ENCODE measurements around the gene PIWIL1. TPM values are rescaled to one million over a fixed set of nuclear protein-coding genes. Genes with fewer than 3 reads are reported as not detected.

The PIWIL1 gene
- total and polyA plus RNA-seq, 7 experiments from 2014 or later: not detected

DNA sequence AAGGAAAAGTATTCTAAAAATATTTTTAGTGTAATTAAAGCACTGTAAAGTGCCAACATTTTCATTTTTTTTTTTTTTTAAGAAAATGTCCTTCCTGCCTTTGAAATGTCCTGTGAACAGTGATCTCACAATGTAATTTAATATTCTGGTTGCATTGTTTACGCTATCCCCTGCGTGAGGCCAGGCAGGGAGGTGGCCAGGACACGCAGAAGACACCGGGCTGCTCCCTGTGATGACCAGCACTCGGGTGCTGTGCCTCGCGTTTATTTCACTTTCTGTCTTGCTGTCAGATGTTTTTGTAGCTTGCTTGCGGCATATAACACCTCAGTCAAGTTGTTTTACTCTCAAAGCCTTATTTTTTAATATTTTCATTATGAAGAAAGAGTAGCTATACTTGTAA is 18.5 kb downstream of the PIWIL1 start:
- Histone ChIP-seq H3K27ac (ENCODE audit: low read depth, low read length) (no peak overlapping the region), H3K9me3 (ENCODE audit: control insufficient read depth in 2 of 3, low read length in 3 of 3) (no peaks in the 10 kb centered on the region), H3K27me3 (ENCODE audit: control insufficient read depth in 2 of 2, insufficient read depth in 2 of 2, low read length in 2 of 2) (no peaks in the 10 kb centered on the region), H3K36me3 (ENCODE audit: control insufficient read depth in 2 of 3, insufficient read depth in 3 of 3, low read length in 3 of 3) (no peaks in the 10 kb centered on the region), H3K4me3 (ENCODE audit: low read length) (no peak overlapping the region), H3K4me1 (ENCODE audit: control insufficient read depth in 2 of 2, insufficient read depth in 2 of 2, low read length in 2 of 2) (no peaks in the 10 kb centered on the region)
- ATAC-seq (no peak), DNase-seq (no peak)
- POLR2A ChIA-PET: no interaction called here
- intact Hi-C loops (cut with micrococcal nuclease): no loop called here
- H3K27me3 Mint-ChIP-seq: peaks cover under 1 to 52% (median 41%) of the 10 kb centered on the region in 5 donors
- CTCF ChIA-PET: no interaction called here
- peaks cover 0 to 9% (median 0%) of the 10 kb centered on the region in 7 donors for H3K4me1 Mint-ChIP-seq
- no peak overlapping the region for H3K27ac Mint-ChIP-seq
- H3K36me3 Mint-ChIP-seq: no peaks in the 10 kb centered on the region
- H3K9me3 Mint-ChIP-seq: peaks cover 0 to 9% (median 3%) of the 10 kb centered on the region in 11 donors
- no peak overlapping the region for H3K4me3 Mint-ChIP-seq

DNA sequence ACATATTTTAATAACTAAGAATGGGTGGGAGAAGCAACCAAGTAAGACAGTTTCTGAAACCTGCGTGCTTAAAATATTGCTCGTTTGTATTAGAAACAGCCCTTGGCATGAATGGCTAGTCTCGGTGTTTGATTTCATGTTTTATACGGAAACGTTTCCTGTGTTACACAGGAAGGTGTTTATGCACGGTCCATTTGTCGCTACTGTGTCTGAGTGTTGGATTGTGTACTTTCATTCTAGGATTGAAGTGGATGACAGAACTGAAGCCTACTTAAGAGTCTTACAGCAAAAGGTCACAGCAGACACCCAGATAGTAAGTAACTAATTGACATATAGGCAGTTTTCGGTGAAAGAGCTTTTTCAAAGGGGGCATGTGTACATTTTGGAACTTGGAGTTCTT is 19.6 kb downstream of the PIWIL1 start:
- ChIA-PET POLR2A (no interaction called here), CTCF (no interaction called here)
- peaks cover 0 to 9% (median 2%) of the 10 kb centered on the region in 11 donors for H3K9me3 Mint-ChIP-seq
- ATAC-seq: no peak
- Histone ChIP-seq H3K36me3 (ENCODE audit: control insufficient read depth in 2 of 3, insufficient read depth in 3 of 3, low read length in 3 of 3) (no peaks in the 10 kb centered on the region), H3K4me1 (ENCODE audit: control insufficient read depth in 2 of 2, insufficient read depth in 2 of 2, low read length in 2 of 2) (no peaks in the 10 kb centered on the region), H3K9me3 (ENCODE audit: control insufficient read depth in 2 of 3, low read length in 3 of 3) (no peaks in the 10 kb centered on the region), H3K27me3 (ENCODE audit: control insufficient read depth in 2 of 2, insufficient read depth in 2 of 2, low read length in 2 of 2) (no peaks in the 10 kb centered on the region), H3K27ac (ENCODE audit: low read depth, low read length) (no peak overlapping the region), H3K4me3 (ENCODE audit: low read length) (no peak overlapping the region)
- H3K4me3 Mint-ChIP-seq: no peak overlapping the region
- peaks cover 2 to 52% (median 35%) of the 10 kb centered on the region in 5 donors for H3K27me3 Mint-ChIP-seq
- no peaks in the 10 kb centered on the region for H3K36me3 Mint-ChIP-seq
- peaks cover 0 to 9% (median 0%) of the 10 kb centered on the region in 7 donors for H3K4me1 Mint-ChIP-seq
- no peak for DNase-seq
- intact Hi-C loops (cut with micrococcal nuclease): no loop called here
- no peak overlapping the region for H3K27ac Mint-ChIP-seq

DNA sequence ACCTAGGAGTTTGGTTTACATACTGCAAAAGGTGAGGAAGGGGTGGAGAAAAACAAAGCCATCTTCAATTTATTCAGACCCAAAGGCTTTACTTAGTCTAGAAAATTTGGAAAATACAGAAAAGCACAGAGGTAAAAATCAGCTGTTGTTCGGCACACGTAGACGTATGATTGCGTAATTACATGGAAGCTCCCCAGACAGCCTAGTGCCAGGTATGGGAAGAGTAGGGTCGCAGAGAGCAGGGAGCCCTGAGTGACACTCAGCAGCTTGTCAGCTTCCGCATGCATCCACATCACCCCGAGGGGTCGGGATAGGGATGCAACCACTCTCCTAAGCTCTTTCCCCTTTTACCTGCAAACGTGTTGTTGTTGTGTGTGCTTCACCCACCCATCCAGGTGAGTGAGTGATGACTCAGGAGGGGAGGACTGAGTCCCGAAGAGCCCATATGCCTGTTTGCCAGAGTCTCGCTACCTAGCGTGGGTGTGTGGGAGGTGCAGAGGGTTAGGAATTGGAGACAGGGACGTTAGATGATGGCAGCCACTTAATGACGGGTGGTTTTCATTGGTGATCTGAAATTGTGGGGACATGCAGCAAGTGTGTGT is 20.1 kb downstream of the PIWIL1 start:
- Mint-ChIP-seq H3K27me3 (peaks cover 2 to 52% (median 35%) of the 10 kb centered on the region in 5 donors), H3K36me3 (no peaks in the 10 kb centered on the region), H3K9me3 (peaks cover 0 to 5% (median 2%) of the 10 kb centered on the region in 11 donors), H3K4me3 (no peak overlapping the region), H3K27ac (no peak overlapping the region), H3K4me1 (peaks cover 0 to 6% (median 0%) of the 10 kb centered on the region in 7 donors)
- CTCF ChIA-PET: no interaction called here
- ATAC-seq (no peak), DNase-seq (no peak)
- intact Hi-C loops (cut with micrococcal nuclease): no loop called here
- Histone ChIP-seq H3K27me3 (ENCODE audit: control insufficient read depth in 2 of 2, insufficient read depth in 2 of 2, low read length in 2 of 2) (no peaks in the 10 kb centered on the region), H3K4me3 (ENCODE audit: low read length) (no peak overlapping the region), H3K4me1 (ENCODE audit: control insufficient read depth in 2 of 2, insufficient read depth in 2 of 2, low read length in 2 of 2) (no peaks in the 10 kb centered on the region), H3K9me3 (ENCODE audit: control insufficient read depth in 2 of 3, low read length in 3 of 3) (no peaks in the 10 kb centered on the region), H3K36me3 (ENCODE audit: control insufficient read depth in 2 of 3, insufficient read depth in 3 of 3, low read length in 3 of 3) (no peaks in the 10 kb centered on the region), H3K27ac (ENCODE audit: low read depth, low read length) (no peak overlapping the region)
- POLR2A ChIA-PET: no interaction called here

DNA sequence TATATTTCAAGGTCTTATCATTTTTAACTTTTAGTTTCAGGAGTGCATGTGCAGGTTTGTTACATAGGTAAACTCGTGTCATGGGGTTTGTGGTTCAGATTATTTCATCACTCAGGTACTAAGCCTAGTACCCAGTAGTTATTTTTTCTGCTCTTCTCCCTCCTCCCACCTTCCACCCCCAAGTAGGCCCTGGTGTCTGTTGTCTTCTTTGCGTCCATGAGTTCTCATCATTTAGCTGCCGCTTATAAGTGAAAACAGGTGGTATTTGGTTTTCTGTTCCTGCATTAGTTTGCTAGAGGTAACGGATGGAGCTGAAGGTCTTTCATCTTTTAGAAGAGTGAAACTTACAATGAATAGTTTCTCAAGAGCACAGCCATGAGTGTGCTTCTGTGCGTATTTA is 24.4 kb downstream of the PIWIL1 start:
- Histone ChIP-seq H3K27ac (ENCODE audit: low read depth, low read length) (no peak overlapping the region), H3K4me3 (ENCODE audit: low read length) (no peak overlapping the region), H3K36me3 (ENCODE audit: control insufficient read depth in 2 of 3, insufficient read depth in 3 of 3, low read length in 3 of 3) (no peaks in the 10 kb centered on the region), H3K27me3 (ENCODE audit: control insufficient read depth in 2 of 2, insufficient read depth in 2 of 2, low read length in 2 of 2) (no peaks in the 10 kb centered on the region), H3K9me3 (ENCODE audit: control insufficient read depth in 2 of 3, low read length in 3 of 3) (no peaks in the 10 kb centered on the region), H3K4me1 (ENCODE audit: control insufficient read depth in 2 of 2, insufficient read depth in 2 of 2, low read length in 2 of 2) (no peaks in the 10 kb centered on the region)
- Mint-ChIP-seq H3K27ac (no peak overlapping the region), H3K9me3 (peaks cover 0 to 5% (median 0%) of the 10 kb centered on the region in 11 donors), H3K4me1 (no peaks in the 10 kb centered on the region), H3K4me3 (no peak overlapping the region), H3K27me3 (peaks cover 2 to 48% (median 32%) of the 10 kb centered on the region in 5 donors), H3K36me3 (no peaks in the 10 kb centered on the region)
- intact Hi-C loops (cut with micrococcal nuclease): no loop called here
- DNase-seq (no peak), ATAC-seq (no peak)
- CTCF ChIA-PET: no interaction called here
- POLR2A ChIA-PET: no interaction called here

DNA sequence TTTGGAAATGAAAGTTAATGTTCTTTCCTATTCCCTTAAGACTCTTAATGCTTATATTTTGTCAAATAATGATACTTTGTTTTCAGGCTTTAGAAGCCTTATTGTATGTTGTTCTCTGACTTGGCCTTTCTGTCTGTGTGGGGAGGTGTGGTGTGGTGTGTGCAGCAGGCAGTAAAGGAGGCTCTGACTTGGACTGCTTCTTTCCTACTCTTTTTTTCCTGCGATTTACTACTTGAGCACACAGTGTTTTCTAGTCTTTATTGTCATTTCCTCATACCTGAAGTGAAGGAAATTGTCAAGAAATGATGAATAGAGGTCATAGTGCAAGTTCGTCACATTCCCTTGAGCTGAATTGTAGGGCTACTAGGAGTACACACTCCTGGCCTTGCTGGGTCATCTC is 26.9 kb downstream of the PIWIL1 start:
- peaks cover 0 to 5% (median 0%) of the 10 kb centered on the region in 11 donors for H3K9me3 Mint-ChIP-seq
- H3K4me3 Mint-ChIP-seq: no peak overlapping the region
- ATAC-seq (no peak), DNase-seq (no peak)
- Histone ChIP-seq H3K27me3 (ENCODE audit: control insufficient read depth in 2 of 2, insufficient read depth in 2 of 2, low read length in 2 of 2) (no peaks in the 10 kb centered on the region), H3K4me3 (ENCODE audit: low read length) (no peak overlapping the region), H3K4me1 (ENCODE audit: control insufficient read depth in 2 of 2, insufficient read depth in 2 of 2, low read length in 2 of 2) (no peaks in the 10 kb centered on the region), H3K36me3 (ENCODE audit: control insufficient read depth in 2 of 3, insufficient read depth in 3 of 3, low read length in 3 of 3) (no peaks in the 10 kb centered on the region), H3K27ac (ENCODE audit: low read depth, low read length) (no peak overlapping the region), H3K9me3 (ENCODE audit: control insufficient read depth in 2 of 3, low read length in 3 of 3) (no peaks in the 10 kb centered on the region)
- intact Hi-C loops (cut with micrococcal nuclease): no loop called here
- H3K27ac Mint-ChIP-seq: no peak overlapping the region
- ChIA-PET POLR2A (no interaction called here), CTCF (no interaction called here)
- no peaks in the 10 kb centered on the region for H3K4me1 Mint-ChIP-seq
- H3K36me3 Mint-ChIP-seq: no peaks in the 10 kb centered on the region
- H3K27me3 Mint-ChIP-seq: peaks cover 2 to 35% (median 15%) of the 10 kb centered on the region in 5 donors

DNA sequence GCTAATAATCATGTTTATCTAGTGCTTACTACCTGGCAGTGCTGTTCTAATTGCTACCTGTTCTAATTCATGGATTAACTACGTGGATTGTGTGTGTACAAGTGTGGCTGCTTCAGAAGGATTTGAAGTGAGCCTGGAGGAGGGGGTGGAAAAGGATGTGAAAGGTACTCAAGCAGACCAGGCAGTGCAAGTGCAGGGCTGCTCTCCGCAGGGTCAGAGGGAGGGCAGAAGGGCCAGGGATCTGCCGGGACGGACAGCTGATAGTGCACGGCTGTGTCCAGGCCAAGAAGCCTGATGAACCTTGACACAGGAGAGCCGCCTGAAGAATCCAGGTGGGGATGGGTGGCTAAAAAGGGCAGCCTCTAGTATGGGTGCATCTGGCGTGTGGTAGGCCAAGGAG is 28.5 kb downstream of the PIWIL1 start:
- H3K36me3 Mint-ChIP-seq: no peaks in the 10 kb centered on the region
- no peak for ATAC-seq
- Histone ChIP-seq H3K36me3 (ENCODE audit: control insufficient read depth in 2 of 3, insufficient read depth in 3 of 3, low read length in 3 of 3) (no peaks in the 10 kb centered on the region), H3K4me3 (ENCODE audit: low read length) (no peak overlapping the region), H3K4me1 (ENCODE audit: control insufficient read depth in 2 of 2, insufficient read depth in 2 of 2, low read length in 2 of 2) (no peaks in the 10 kb centered on the region), H3K27me3 (ENCODE audit: control insufficient read depth in 2 of 2, insufficient read depth in 2 of 2, low read length in 2 of 2) (no peaks in the 10 kb centered on the region), H3K9me3 (ENCODE audit: control insufficient read depth in 2 of 3, low read length in 3 of 3) (no peaks in the 10 kb centered on the region), H3K27ac (ENCODE audit: low read depth, low read length) (no peak overlapping the region)
- H3K27ac Mint-ChIP-seq: no peak overlapping the region
- H3K4me1 Mint-ChIP-seq: no peaks in the 10 kb centered on the region
- peaks cover 0 to 5% (median 0%) of the 10 kb centered on the region in 11 donors for H3K9me3 Mint-ChIP-seq
- POLR2A ChIA-PET: no interaction called here
- CTCF ChIA-PET: no interaction called here
- no peak for DNase-seq
- intact Hi-C loops (cut with micrococcal nuclease): no loop called here
- peaks cover 2 to 31% (median 11%) of the 10 kb centered on the region in 5 donors for H3K27me3 Mint-ChIP-seq
- H3K4me3 Mint-ChIP-seq: no peak overlapping the region

DNA sequence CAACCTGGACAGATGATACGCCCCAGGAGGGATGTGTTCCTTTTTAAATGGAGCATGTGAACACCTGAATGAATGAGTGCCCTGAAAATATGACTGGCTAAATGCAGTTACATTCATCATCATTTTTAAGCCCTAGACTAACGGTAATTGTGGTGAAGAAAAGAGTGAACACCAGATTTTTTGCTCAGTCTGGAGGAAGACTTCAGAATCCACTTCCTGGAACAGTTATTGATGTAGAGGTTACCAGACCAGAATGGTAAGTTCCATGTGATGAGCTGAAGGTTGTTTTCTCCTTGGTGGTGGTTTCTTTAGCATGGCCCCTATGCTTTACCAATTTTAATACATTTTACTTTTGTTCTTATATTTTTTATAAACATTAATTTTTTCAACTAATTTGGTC is 29.3 kb downstream of the PIWIL1 start:
- no peaks in the 10 kb centered on the region for H3K27me3 ChIP-seq (ENCODE audit: control insufficient read depth in 2 of 2, insufficient read depth in 2 of 2, low read length in 2 of 2)
- intact Hi-C loops (cut with micrococcal nuclease): no loop called here
- H3K36me3 ChIP-seq (ENCODE audit: control insufficient read depth in 2 of 3, insufficient read depth in 3 of 3, low read length in 3 of 3): no peaks in the 10 kb centered on the region
- H3K4me3 ChIP-seq (ENCODE audit: low read length): no peak overlapping the region
- DNase-seq (no peak), ATAC-seq (no peak)
- no peaks in the 10 kb centered on the region for H3K4me1 Mint-ChIP-seq
- peaks cover 0 to 5% (median 0%) of the 10 kb centered on the region in 11 donors for H3K9me3 Mint-ChIP-seq
- H3K27ac ChIP-seq (ENCODE audit: low read depth, low read length): no peak overlapping the region
- H3K36me3 Mint-ChIP-seq: no peaks in the 10 kb centered on the region
- CTCF ChIA-PET: no interaction called here
- H3K9me3 ChIP-seq (ENCODE audit: control insufficient read depth in 2 of 3, low read length in 3 of 3): no peaks in the 10 kb centered on the region
- H3K27me3 Mint-ChIP-seq: peaks cover 0 to 31% (median 11%) of the 10 kb centered on the region in 5 donors
- no peaks in the 10 kb centered on the region for H3K4me1 ChIP-seq (ENCODE audit: control insufficient read depth in 2 of 2, insufficient read depth in 2 of 2, low read length in 2 of 2)
- H3K27ac Mint-ChIP-seq: no peak overlapping the region
- no peak overlapping the region for H3K4me3 Mint-ChIP-seq
- POLR2A ChIA-PET: no interaction called here
